Panc1 (cell line): ENCODE measurements around the gene GOLGA6L2.

Experiments
- CTCF ChIP-seq: fragments of 450-650 bp; IDR thresholded peaks from 2 replicates; pipeline ENCODE4 v1.5.1; 2017; ENCODE audit warnings: mild to moderate bottlenecking
- POLR2AphosphoS5 ChIP-seq: IDR thresholded peaks from 2 replicates; pipeline ENCODE4 v1.6.1; 2012; ENCODE audit warnings: mild to moderate bottlenecking, low read depth, low read length, moderate library complexity

- TF ChIP-seq POLR2AphosphoS5 (no peak), CTCF (no peak)
Measured at GRCh38 chr15:23483821-23484299, 36.8 kb upstream of the GOLGA6L2 start.
